Measurements from ENCODE around the gene HPGDS.

HPGDS gene

GRCh38 chr4:94290245-94290644 lies 52.4 kb downstream of the HPGDS start:
- no peaks in the 10 kb centered on the region for H3K79me2 ChIP-seq
- H3K27ac ChIP-seq: no peak overlapping the region
- no peaks in the 10 kb centered on the region for H3K27me3 ChIP-seq (ENCODE audit: control insufficient read depth, insufficient read depth, low read length)
- no peaks in the 10 kb centered on the region for H3K9me3 ChIP-seq (ENCODE audit: control insufficient read depth, low read length)
- H3K4me2 ChIP-seq (ENCODE audit: low read length): no peak overlapping the region
- no peaks in the 10 kb centered on the region for H3K36me3 ChIP-seq (ENCODE audit: control insufficient read depth, insufficient read depth, low read length)
- H2AFZ ChIP-seq: no peak overlapping the region
- no peak overlapping the region for H3K9ac ChIP-seq
- H3K4me1 ChIP-seq: no peaks in the 10 kb centered on the region
- no peak overlapping the region for H3K4me3 ChIP-seq (ENCODE audit: low read depth, low read length)
- TF ChIP-seq CTCF (IDR thresholded peaks at IDR 0.05): no peak

- H3K4me2 ChIP-seq (ENCODE audit: low read length): no peak overlapping the region
- no peak for TF ChIP-seq CTCF (IDR thresholded peaks at IDR 0.05)
- H3K36me3 ChIP-seq (ENCODE audit: control insufficient read depth, insufficient read depth, low read length): no peaks in the 10 kb centered on the region
- H3K9ac ChIP-seq: no peak overlapping the region
- no peaks in the 10 kb centered on the region for H3K4me1 ChIP-seq
- no peak overlapping the region for H2AFZ ChIP-seq
- no peaks in the 10 kb centered on the region for H3K79me2 ChIP-seq
- no peak overlapping the region for H3K4me3 ChIP-seq (ENCODE audit: low read depth, low read length)
- no peak overlapping the region for H3K27ac ChIP-seq
- H3K27me3 ChIP-seq (ENCODE audit: control insufficient read depth, insufficient read depth, low read length): no peaks in the 10 kb centered on the region
- no peaks in the 10 kb centered on the region for H3K9me3 ChIP-seq (ENCODE audit: control insufficient read depth, low read length)
Observed at GRCh38 chr4:94285666-94286065, 57.0 kb downstream of the HPGDS start.

GRCh38 chr4:94284889-94285288 lies 57.7 kb downstream of the HPGDS start:
- no peaks in the 10 kb centered on the region for H3K36me3 ChIP-seq (ENCODE audit: control insufficient read depth, insufficient read depth, low read length)
- no peak for TF ChIP-seq CTCF (IDR thresholded peaks at IDR 0.05)
- H3K9ac ChIP-seq: no peak overlapping the region
- no peaks in the 10 kb centered on the region for H3K79me2 ChIP-seq
- no peak overlapping the region for H3K4me3 ChIP-seq (ENCODE audit: low read depth, low read length)
- no peak overlapping the region for H2AFZ ChIP-seq
- H3K27ac ChIP-seq: no peak overlapping the region
- H3K4me1 ChIP-seq: no peaks in the 10 kb centered on the region
- H3K4me2 ChIP-seq (ENCODE audit: low read length): no peak overlapping the region
- no peaks in the 10 kb centered on the region for H3K27me3 ChIP-seq (ENCODE audit: control insufficient read depth, insufficient read depth, low read length)
- no peaks in the 10 kb centered on the region for H3K9me3 ChIP-seq (ENCODE audit: control insufficient read depth, low read length)

GRCh38 chr4:94278781-94279180 lies 63.9 kb downstream of the HPGDS start:
- TF ChIP-seq CTCF (IDR thresholded peaks at IDR 0.05): no peak
- Histone ChIP-seq H3K36me3 (ENCODE audit: control insufficient read depth, insufficient read depth, low read length) (no peaks in the 10 kb centered on the region), H3K9ac (no peak overlapping the region), H3K79me2 (no peaks in the 10 kb centered on the region), H3K4me2 (ENCODE audit: low read length) (no peak overlapping the region), H3K4me3 (ENCODE audit: low read depth, low read length) (no peak overlapping the region), H2AFZ (no peak overlapping the region), H3K27ac (no peak overlapping the region), H3K27me3 (ENCODE audit: control insufficient read depth, insufficient read depth, low read length) (no peaks in the 10 kb centered on the region), H3K4me1 (no peaks in the 10 kb centered on the region), H3K9me3 (ENCODE audit: control insufficient read depth, low read length) (no peaks in the 10 kb centered on the region)

DNA sequence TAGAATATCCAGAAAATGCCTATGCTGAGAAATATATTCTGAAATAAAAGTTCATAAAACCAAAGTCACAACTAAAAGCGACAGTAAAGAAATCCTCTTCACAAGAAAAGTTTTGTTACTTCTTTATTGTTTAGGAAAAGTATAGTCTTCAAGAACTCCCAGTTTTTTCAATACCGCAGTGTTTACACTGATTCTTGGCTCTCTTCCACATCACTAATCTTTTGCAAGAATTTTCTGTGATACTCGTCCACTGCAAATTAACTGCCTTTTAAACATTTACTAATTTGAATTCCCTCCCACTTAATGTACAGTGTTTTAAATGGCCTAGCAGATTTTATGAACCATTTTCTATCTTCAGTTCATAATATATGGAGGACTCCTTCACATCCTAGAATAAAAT lies 65.1 kb downstream of the HPGDS start:
- no peak overlapping the region for H2AFZ ChIP-seq
- no peak overlapping the region for H3K4me2 ChIP-seq (ENCODE audit: low read length)
- H3K9me3 ChIP-seq (ENCODE audit: control insufficient read depth, low read length): no peaks in the 10 kb centered on the region
- no peaks in the 10 kb centered on the region for H3K27me3 ChIP-seq (ENCODE audit: control insufficient read depth, insufficient read depth, low read length)
- H3K36me3 ChIP-seq (ENCODE audit: control insufficient read depth, insufficient read depth, low read length): no peaks in the 10 kb centered on the region
- H3K4me1 ChIP-seq: no peaks in the 10 kb centered on the region
- H3K27ac ChIP-seq: no peak overlapping the region
- TF ChIP-seq CTCF (IDR thresholded peaks at IDR 0.05): no peak
- no peak overlapping the region for H3K9ac ChIP-seq
- H3K79me2 ChIP-seq: no peaks in the 10 kb centered on the region
- H3K4me3 ChIP-seq (ENCODE audit: low read depth, low read length): no peak overlapping the region

Data from parathyroid adenoma (tissue), 2 donors.